ENCODE data around the gene RAB40B.
A peak's percentile ranks its signal among the peaks of the same experiment; 100 is the strongest.

RAB40B gene

DNA sequence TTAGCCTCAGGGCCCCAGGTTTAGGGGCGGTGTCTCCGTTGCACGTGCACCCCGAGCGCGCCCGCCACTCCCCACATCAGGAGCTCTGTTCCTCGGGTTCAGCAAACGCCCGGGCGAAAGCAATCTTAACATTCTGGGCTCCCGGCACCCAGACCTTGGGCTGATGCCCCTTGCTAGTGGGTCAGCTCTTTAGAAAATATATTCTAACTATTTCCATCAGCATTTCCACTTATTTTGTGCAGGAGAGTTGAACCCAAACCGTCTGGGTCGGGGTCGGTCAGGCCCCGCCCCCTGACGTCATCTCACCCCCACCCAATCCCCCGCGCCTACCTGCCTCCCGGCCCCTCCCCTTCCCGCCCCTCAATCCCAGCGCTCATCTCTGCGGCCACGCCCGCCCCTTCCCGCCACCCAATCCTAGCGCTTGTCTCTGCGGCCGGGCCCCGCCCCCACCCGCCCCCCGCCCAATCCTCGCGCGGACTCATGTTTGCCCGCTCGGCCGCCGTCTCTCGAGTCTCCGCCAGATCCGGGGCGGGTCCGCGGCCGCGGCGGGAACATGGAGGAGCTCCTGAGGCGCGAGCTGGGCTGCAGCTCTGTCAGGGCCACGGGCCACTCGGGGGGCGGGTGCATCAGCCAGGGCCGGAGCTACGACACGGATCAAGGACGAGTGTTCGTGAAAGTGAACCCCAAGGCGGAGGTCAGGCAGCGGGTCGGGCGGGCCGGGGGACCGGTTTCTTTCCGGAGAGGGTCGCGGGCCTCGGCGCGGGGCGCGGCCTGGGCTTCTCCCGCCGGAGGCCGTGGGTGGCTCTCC, 17.9 kb upstream of the RAB40B start, which contains the start of gene FN3KRP:
TSS of gene FN3KRP (plus strand) at position 504 of the 808 bp plus-strand sequence. CDS start at position 554, 50 bp downstream.
- peak; percentile 65 for DNase-seq (ENCODE audit: low read depth, low spot score)

GRCh38 chr17:82713071-82713723, 14.7 kb upstream of the RAB40B start:
- no peak for DNase-seq (ENCODE audit: low read depth, low spot score)

DNA sequence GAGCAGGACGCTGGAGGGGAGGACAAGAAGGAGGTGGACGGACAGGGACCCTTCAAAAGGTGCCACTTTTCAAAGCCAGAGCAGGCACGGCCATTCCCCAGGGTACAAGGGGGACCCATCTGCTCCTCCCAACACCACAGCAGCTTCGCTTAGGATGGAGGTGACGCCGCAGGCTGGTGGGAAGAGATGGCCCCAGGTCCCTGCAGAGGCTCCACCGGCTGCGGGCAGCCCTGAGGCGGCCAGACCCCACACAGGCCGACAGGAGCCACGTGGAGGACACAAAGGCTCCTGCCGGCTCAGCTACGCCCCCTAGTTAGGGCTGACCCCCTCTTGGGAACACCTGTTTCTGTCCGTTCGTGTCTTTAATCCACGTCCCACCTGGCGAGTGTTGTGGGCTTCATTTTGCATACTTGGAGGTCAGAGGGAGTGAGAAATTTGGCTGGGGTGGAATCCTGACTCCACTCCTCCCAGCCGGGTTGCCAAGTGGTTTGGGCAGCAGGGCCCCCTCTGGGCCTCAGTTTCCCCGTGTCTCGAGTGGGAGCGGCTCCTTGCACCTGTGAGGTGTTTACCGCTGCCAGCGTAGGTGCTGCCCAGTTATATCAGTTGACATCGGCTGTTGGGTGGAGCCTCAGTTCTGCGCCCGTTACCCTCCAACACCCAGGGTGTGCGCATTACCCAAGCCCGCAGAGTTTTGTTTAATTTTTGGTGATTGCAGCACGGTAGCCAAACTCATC, 12.2 kb upstream of the RAB40B start:
- no peak for DNase-seq (ENCODE audit: low read depth, low spot score)

DNA sequence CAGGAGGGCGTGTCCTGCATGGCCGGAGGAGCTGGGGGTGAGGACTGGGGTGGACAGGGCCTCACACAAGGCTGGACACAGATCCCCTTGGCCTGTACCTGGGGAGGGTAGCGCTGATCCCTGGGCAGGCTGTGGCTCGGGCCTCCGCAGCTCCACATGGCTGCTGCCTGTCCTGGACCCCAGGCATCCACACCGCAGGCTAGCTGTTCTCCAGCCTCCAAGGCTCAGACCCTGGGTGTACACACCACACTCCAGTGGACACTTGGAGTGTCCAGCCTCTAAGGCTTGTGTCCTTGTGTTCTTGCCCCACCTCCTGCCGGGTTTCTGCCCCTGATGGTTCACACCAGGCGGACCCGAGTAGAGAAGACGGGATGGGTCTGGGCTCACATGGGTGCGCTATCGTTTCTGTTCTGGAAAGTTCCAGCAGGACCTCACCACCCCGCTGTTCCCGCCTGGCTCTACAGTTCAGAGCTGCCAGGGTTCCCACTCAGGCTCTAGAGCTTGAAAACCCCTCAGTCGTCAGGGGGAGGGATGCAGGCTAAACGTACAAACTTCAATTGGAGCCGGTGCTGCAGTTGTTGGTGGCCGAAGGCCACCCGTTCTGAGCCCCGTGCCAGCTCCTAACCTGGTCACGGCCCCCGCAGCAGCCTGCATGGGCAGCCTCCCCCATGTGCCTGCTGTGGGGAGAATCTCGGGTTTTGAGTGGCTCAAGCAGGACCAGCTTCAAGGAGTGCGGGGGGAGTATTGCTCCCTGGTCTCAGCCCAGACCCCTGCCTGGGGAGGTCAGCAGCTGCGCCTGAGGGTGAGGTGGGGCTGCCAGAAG, 11.4 kb upstream of the RAB40B start:
- DNase-seq (ENCODE audit: low read depth, low spot score), result no peak

- DNase-seq (ENCODE audit: low read depth, low spot score), result no peak
These were observed 10.7 kb upstream of the RAB40B start for GRCh38 chr17:82709024-82709675.

GRCh38 chr17:82705756-82706155, 7.3 kb upstream of the RAB40B start:
- no peak for DNase-seq (ENCODE audit: low read depth, low spot score)

DNA sequence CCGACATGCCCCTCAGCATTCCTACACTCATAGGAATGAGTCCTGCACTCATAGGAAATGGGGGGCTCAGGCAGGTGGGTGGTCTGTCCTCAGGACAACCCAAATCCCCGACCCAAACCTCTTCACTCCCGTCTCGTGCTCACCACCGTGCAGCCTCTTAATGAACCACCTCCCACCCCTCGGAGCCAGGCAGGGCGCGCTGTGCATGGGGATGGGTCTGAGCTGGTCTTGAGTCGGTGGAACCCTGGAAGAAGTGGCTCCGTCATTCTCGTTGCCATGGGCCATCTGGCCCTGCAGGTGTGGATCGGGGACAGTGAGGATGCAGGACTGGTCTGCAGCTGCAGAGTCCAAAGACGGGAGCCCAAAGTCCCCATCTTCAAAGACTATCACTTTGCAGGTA, 6.4 kb upstream of the RAB40B start:
- no peak for DNase-seq (ENCODE audit: low read depth, low spot score)

GRCh38 chr17:82703935-82704865, 5.7 kb upstream of the RAB40B start:
- no peak for DNase-seq (ENCODE audit: low read depth, low spot score)

DNA sequence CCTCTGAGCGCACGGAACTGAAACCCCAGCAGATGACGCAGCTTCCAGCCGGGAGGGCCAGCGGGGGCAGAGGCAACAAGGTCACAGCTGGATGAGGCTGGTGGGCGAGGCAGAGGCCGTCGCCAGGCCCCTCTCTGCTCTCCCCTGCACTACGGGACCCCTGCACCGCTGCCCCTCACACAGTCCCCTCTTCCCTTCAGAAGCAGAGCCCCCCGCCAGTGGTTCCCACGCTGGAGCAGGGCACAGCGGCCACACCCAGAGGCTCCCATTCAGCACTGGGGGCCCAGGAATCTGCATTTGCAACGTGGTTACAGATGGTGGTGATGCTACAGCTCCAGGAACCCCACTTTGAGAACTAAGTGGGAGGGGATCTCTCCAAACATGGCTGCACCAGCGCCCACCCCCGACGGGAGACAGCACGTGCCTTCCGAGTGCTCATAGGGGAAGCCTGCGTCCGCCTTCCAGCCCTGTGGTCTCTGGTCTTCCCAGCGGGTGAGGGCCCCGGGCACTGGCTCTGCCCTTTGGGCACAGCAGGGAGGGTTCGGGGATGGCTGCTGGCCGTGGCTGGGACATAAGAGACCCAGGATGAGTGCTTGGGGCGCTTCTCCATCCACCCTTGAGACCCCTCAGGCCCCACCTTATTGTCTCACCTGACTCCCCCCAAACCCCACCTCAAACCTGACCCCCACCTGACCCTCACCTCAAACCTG, 4.7 kb upstream of the RAB40B start:
- no peak for DNase-seq (ENCODE audit: low read depth, low spot score)

DNA sequence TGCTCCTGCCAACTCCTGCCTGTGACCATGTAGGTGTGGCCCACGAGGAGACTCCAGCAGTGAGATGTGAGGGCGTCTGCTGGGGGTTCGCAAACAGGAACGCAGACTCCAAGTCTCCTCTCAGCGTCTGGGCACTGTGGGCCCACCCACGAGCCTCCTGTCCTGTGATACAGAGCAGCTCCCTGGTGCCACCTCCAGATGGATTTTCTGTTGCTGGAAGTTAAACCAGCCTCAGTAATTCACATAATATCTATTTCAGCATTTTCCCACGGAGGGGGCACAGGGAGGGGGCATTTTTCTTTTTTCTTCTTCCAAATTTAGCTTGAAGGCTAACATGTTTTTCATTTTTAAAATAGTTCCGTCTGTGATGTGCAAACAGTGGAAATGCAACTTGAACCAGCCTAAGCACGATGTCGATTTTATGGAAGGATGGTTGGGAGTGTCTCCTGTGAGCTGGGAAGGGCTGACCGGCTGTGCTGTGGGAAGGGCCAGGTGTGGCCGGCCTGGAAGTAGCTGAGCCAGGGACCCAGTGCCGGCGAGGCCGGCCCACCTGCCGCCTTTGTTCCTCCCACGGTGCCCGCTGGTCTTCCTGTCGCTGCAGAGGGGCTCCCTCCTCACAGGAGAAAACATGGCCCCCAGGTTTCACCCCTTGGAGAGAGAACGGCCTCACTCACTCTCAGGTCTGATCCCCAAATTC, 3.9 kb upstream of the RAB40B start:
- no peak for DNase-seq (ENCODE audit: low read depth, low spot score)

GRCh38 chr17:82699551-82699950, 1.1 kb upstream of the RAB40B start:
- no peak for DNase-seq (ENCODE audit: low read depth, low spot score)

DNA sequence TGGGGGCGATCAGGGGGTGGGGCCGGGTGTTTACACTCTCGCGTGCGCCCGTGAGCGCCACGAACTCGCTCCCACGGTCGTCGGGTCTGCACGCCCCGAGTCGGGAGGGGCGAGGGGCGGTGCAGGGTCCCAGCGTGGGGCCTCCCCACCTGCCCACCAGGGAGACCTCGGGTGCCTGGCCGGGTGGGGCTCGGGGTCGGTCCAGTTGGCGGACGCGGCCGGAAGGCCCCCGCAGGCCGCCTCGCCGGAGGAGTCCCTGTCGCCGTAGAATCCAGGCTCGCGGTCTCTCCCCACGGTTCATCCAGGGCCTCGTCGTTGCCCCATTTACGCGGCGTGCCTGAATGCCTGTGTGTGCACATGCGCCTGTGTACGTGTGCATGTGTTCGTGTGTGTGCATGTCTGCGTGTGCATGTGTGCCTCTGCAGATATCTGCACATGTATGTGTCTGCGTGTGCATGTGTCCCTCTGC, 510 bp upstream of the RAB40B start:
- DNase-seq (ENCODE audit: low read depth, low spot score), result no peak

GRCh38 chr17:82697808-82698064, 762 bp downstream of the RAB40B start:
- DNase-seq (ENCODE audit: low read depth, low spot score), result no peak

- DNase-seq (ENCODE audit: low read depth, low spot score), result no peak
These were observed 1.3 kb downstream of the RAB40B start for GRCh38 chr17:82696916-82697807.

DNA sequence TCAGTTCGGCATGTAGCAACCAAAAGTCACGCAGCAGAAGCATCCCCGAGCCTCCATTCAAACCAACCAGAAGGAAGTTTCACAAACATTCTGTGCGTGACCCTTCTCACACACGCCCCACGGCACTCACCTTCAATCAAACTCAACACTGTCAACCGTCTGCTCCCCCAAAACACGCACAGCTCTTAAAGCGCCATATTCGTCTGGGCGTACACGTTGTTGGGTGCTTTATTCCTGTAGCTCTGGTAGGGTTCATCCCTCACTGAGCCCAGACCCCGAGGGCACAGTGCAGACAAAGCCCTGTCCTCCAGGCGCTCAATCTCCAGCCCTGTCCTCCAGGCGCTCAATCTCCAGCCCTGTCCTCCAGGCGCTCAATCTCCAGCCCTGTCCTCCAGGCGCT, 2.2 kb downstream of the RAB40B start:
- DNase-seq (ENCODE audit: low read depth, low spot score), result no peak

GRCh38 chr17:82694647-82695046, 3.9 kb downstream of the RAB40B start:
- no peak for DNase-seq (ENCODE audit: low read depth, low spot score)

DNA sequence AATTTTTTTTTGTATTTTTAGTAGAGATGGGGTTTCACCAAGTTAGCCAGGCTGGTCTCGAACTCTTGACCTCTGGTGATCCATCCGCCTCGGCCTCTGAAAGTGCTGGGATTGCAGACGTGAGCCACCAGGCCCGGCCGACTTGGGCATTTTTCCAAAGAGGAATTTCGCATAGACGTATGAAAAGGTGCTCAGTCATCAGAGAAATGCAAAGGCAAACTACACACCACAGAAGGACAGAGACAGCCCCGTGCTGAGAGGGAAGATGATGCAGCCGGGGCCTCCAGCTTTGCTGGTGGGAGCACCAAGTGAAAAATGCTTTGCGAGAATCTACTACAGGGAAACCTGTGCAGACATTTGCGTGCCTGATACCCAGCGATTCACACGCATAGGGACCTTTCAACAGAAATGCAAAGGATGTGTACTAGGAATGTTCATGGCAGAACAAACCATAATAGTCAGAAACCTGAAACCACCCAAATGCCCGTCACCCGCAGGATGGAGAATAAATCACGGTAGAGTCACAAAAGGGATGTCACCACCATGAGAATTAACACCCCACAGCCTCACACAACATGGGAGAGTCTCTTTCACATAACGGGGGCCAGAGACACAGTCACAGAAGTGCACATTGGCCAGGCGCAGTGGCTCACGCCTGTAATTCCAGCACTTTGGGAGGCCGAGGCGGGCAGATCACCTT, 5.2 kb downstream of the RAB40B start:
- no peak for DNase-seq (ENCODE audit: low read depth, low spot score)

Measured in activated naive CD8-positive, alpha-beta T cell treated with anti-CD3 and anti-CD28 coated beads, Interleukin-2, amount 50 U/mL, for 16 hours (primary cell).